Astrocyte (in vitro differentiated cells and primary cell): Measurements from ENCODE around the gene GYS1. TPM values are rescaled to one million over a fixed set of nuclear protein-coding genes. Genes with fewer than 3 reads are reported as not detected.

Source experiments
- DNase-seq: peaks from one replicate; pipeline ENCODE4 v3.0.0-alpha.2; 2010; ENCODE audit warnings: low read depth
- FAIRE-seq: peaks from 2 replicates; lab custom pipeline; 2011; peaks lifted over from hg19 to GRCh38; lab: Jason Lieb, UNC
- H2AFZ ChIP-seq: 2 replicates; pipeline ENCODE4 v1.6.0; 2012; ENCODE audit warnings: low read depth, low read length, inconsistent platforms
- H3K27ac ChIP-seq: 2 replicates; pipeline ENCODE4 v1.5.1; 2011; ENCODE audit warnings: low read depth, low read length, inconsistent platforms
- H3K27me3 ChIP-seq: 2 replicates; pipeline ENCODE4 v1.6.0; 2011; ENCODE audit warnings: low read length, inconsistent platforms; ENCODE audit not compliant: insufficient read depth
- H3K36me3 ChIP-seq: 2 replicates; pipeline ENCODE4 v1.5.1; 2011; ENCODE audit warnings: low read length, inconsistent platforms; ENCODE audit not compliant: insufficient read depth
- H3K4me1 ChIP-seq: 2 replicates; pipeline ENCODE4 v1.5.1; 2011; ENCODE audit warnings: low read length, inconsistent platforms; ENCODE audit not compliant: insufficient read depth
- H3K4me2 ChIP-seq: 2 replicates; pipeline ENCODE4 v1.6.0; 2012; ENCODE audit warnings: low read length, inconsistent platforms
- H3K4me3 ChIP-seq: 2 replicates; pipeline ENCODE4 v1.5.1; 2011; ENCODE audit warnings: low read depth, mild to moderate bottlenecking, low read length, inconsistent platforms; ENCODE audit not compliant: insufficient read depth
- H3K79me2 ChIP-seq: 2 replicates; pipeline ENCODE4 v1.6.0; 2012; ENCODE audit warnings: mild to moderate bottlenecking, low read length, inconsistent platforms; ENCODE audit not compliant: insufficient read depth
- H3K9ac ChIP-seq: 2 replicates; pipeline ENCODE4 v1.6.0; 2012; ENCODE audit warnings: mild to moderate bottlenecking, low read length, inconsistent platforms
- H3K9me3 ChIP-seq: 2 replicates; pipeline ENCODE4 v1.5.1; 2012; ENCODE audit warnings: low read depth, mild to moderate bottlenecking, low read length, inconsistent platforms; ENCODE audit not compliant: insufficient read depth
- H4K20me1 ChIP-seq: 2 replicates; pipeline ENCODE4 v1.6.0; 2012; ENCODE audit warnings: low read length, inconsistent platforms; ENCODE audit not compliant: insufficient read depth
- H3K27ac Mint-ChIP-seq: one replicate; pipeline ENCODE4 v1.8.0; 2021; ENCODE audit warnings: mild to moderate bottlenecking, mixed read lengths; ENCODE audit not compliant: unreplicated experiment
- H3K27me3 Mint-ChIP-seq: one replicate; pipeline ENCODE4 v1.8.0; 2021; ENCODE audit warnings: low read depth, mixed read lengths; ENCODE audit not compliant: unreplicated experiment
- H3K36me3 Mint-ChIP-seq: one replicate; pipeline ENCODE4 v1.8.0; 2021; ENCODE audit warnings: low read depth, mixed read lengths; ENCODE audit not compliant: unreplicated experiment
- H3K4me1 Mint-ChIP-seq: one replicate; pipeline ENCODE4 v1.8.0; 2021; ENCODE audit warnings: low read depth, mixed read lengths; ENCODE audit not compliant: unreplicated experiment
- H3K4me3 Mint-ChIP-seq: one replicate; pipeline ENCODE4 v1.8.0; 2021; ENCODE audit warnings: mild to moderate bottlenecking, moderate library complexity, mixed read lengths; ENCODE audit not compliant: unreplicated experiment
- H3K9me3 Mint-ChIP-seq: one replicate; pipeline ENCODE4 v1.8.0; 2021; ENCODE audit warnings: mild to moderate bottlenecking, mixed read lengths; ENCODE audit not compliant: unreplicated experiment
- EZH2 ChIP-seq: IDR thresholded peaks from 2 replicates; pipeline ENCODE4 v1.6.1; 2012; ENCODE audit warnings: mild to moderate bottlenecking, low read length, inconsistent platforms; ENCODE audit not compliant: insufficient read depth
- total RNA-seq: library from RNA; stranded (reverse); gene quantifications from 2 replicates; pipeline ENCODE4 v1.2.1, GENCODE V29; 2021
- TF ChIP-seq, protein P1 (sequence below): IDR thresholded peaks from 2 replicates; pipeline ENCODE4 v1.5.1; 2011; ENCODE audit warnings: low read depth, mild to moderate bottlenecking, inconsistent platforms, low read length, moderate library complexity; ENCODE audit not compliant: insufficient read depth

Gene GYS1
- total RNA-seq, 1 donor from 2014 or later, result 86.0 TPM

- no peaks in the 10 kb centered on the region for H3K27me3 ChIP-seq
- H4K20me1 ChIP-seq, result peaks cover 37% of the 10 kb centered on the region
- H3K27me3 Mint-ChIP-seq, result no peaks in the 10 kb centered on the region
- H3K9me3 ChIP-seq, result no peaks in the 10 kb centered on the region
- peak overlapping the region; percentile 99 for H3K27ac Mint-ChIP-seq
- FAIRE-seq (no peak), DNase-seq (peak; percentile 39)
- H3K4me1 ChIP-seq, result peaks cover 40% of the 10 kb centered on the region
- H3K9me3 Mint-ChIP-seq, result no peaks in the 10 kb centered on the region
- H3K36me3 Mint-ChIP-seq, result peaks cover 17% of the 10 kb centered on the region
- TF ChIP-seq, protein P1, sequence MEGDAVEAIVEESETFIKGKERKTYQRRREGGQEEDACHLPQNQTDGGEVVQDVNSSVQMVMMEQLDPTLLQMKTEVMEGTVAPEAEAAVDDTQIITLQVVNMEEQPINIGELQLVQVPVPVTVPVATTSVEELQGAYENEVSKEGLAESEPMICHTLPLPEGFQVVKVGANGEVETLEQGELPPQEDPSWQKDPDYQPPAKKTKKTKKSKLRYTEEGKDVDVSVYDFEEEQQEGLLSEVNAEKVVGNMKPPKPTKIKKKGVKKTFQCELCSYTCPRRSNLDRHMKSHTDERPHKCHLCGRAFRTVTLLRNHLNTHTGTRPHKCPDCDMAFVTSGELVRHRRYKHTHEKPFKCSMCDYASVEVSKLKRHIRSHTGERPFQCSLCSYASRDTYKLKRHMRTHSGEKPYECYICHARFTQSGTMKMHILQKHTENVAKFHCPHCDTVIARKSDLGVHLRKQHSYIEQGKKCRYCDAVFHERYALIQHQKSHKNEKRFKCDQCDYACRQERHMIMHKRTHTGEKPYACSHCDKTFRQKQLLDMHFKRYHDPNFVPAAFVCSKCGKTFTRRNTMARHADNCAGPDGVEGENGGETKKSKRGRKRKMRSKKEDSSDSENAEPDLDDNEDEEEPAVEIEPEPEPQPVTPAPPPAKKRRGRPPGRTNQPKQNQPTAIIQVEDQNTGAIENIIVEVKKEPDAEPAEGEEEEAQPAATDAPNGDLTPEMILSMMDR, result no peak
- no peak for TF ChIP-seq EZH2
- H3K36me3 ChIP-seq, result peaks cover 11% of the 10 kb centered on the region
- H3K79me2 ChIP-seq, result peaks cover 20% of the 10 kb centered on the region
- H3K4me3 Mint-ChIP-seq, result peak overlapping the region; percentile 83
- H3K27ac ChIP-seq, result peak overlapping the region; percentile 98
- H3K4me2 ChIP-seq, result peak overlapping the region; percentile 90
- H3K4me3 ChIP-seq, result no peak overlapping the region
- peaks cover 33% of the 10 kb centered on the region for H3K4me1 Mint-ChIP-seq
- peak overlapping the region; percentile 77 for H3K9ac ChIP-seq
- H2AFZ ChIP-seq, result no peak overlapping the region
Measured at GRCh38 chr19:48964205-48965039, 28.7 kb downstream of the GYS1 start.

- DNase-seq, result peak; percentile 51
- FAIRE-seq, result no peak
Measured at GRCh38 chr19:48963371-48964204, 29.5 kb downstream of the GYS1 start.

More at GRCh38 chr19:48963371-48964204, 29.5 kb downstream of the GYS1 start:
- Mint-ChIP-seq H3K9me3 (no peaks in the 10 kb centered on the region), H3K27ac (peak overlapping the region; percentile 99), H3K36me3 (peaks cover 17% of the 10 kb centered on the region), H3K4me1 (peaks cover 33% of the 10 kb centered on the region), H3K27me3 (no peaks in the 10 kb centered on the region), H3K4me3 (peak overlapping the region; percentile 83)
- no peak overlapping the region for H2AFZ ChIP-seq
- H3K4me3 ChIP-seq, result no peak overlapping the region
- peak overlapping the region; percentile 98 for H3K27ac ChIP-seq
- TF ChIP-seq, protein P1, result no peak
- TF ChIP-seq EZH2, result no peak
- peak overlapping the region; percentile 90 for H3K4me2 ChIP-seq
- peaks cover 34% of the 10 kb centered on the region for H4K20me1 ChIP-seq
- peak overlapping the region; percentile 77 for H3K9ac ChIP-seq
- peaks cover 40% of the 10 kb centered on the region for H3K4me1 ChIP-seq
- peaks cover 11% of the 10 kb centered on the region for H3K36me3 ChIP-seq
- H3K27me3 ChIP-seq, result no peaks in the 10 kb centered on the region
- H3K79me2 ChIP-seq, result peaks cover 20% of the 10 kb centered on the region
- no peaks in the 10 kb centered on the region for H3K9me3 ChIP-seq
